ENCODE results near the gene IFITM2. TPM values are rescaled to one million over a fixed set of nuclear protein-coding genes. Genes with fewer than 3 reads are reported as not detected.

Gene IFITM2
- polyA plus RNA-seq, 1 experiment = 219 TPM

DNA sequence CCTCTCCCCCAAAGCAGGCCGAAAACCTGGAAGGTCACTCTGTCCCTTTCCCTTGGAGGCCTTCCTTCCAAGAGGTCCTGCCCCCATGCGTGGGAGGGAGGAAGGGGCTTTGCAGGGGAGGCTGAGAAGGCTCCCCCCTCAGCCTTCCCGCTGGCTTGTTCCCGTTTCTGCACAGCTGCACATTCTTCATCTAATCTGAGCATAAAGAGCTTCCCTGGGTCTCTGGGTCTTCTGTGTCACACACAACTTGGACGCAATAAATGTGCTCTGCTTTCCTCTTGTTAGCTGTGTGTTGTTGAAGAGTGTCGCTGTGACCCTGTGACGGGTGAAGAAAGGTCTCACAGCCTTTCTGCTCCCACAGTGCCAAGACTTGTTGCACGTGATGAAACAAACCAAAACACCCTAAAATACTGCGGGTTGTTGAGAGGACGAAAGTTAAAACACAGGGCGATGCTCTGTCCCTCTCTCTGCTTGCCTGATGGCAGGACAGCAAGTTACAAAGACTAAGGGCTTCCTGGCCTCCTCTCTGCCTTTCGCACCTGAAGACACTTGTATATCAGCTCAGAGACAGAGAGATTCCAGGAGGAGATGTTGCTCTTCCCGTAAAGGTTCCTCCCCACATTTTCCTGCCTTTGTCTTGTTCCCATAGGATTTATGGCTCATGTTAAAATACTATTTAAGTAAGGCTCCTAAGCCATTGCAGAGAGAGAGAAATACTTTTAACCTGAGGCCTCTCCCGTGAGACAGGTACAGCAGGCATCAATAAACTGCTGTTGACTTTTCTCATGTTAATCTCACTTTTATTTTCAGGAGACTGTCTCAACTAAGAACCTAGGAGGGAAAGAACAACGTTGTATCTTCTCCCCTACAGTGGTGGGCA is 28.4 kb downstream of the IFITM2 start:
- H3K27me3 ChIP-seq (ENCODE audit: control insufficient read depth, insufficient read depth, low read length) = no peaks in the 10 kb centered on the region
- no peak overlapping the region for H3K27ac ChIP-seq (ENCODE audit: low read depth, low read length)
- TF ChIP-seq, protein P1, sequence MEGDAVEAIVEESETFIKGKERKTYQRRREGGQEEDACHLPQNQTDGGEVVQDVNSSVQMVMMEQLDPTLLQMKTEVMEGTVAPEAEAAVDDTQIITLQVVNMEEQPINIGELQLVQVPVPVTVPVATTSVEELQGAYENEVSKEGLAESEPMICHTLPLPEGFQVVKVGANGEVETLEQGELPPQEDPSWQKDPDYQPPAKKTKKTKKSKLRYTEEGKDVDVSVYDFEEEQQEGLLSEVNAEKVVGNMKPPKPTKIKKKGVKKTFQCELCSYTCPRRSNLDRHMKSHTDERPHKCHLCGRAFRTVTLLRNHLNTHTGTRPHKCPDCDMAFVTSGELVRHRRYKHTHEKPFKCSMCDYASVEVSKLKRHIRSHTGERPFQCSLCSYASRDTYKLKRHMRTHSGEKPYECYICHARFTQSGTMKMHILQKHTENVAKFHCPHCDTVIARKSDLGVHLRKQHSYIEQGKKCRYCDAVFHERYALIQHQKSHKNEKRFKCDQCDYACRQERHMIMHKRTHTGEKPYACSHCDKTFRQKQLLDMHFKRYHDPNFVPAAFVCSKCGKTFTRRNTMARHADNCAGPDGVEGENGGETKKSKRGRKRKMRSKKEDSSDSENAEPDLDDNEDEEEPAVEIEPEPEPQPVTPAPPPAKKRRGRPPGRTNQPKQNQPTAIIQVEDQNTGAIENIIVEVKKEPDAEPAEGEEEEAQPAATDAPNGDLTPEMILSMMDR (IDR thresholded peaks at IDR 0.05; ENCODE audit: low read depth, low read length) = no peak
- ChIA-PET POLR2A (no interaction called here), CTCF (no interaction called here)
- H3K4me3 ChIP-seq (ENCODE audit: low read depth, low read length) = no peak overlapping the region
- DNase-seq (ENCODE audit: low read depth, low spot score) = no peak
- peaks cover 16% of the 10 kb centered on the region for H3K9me3 ChIP-seq (ENCODE audit: control insufficient read depth, insufficient read depth, low read length)

DNA sequence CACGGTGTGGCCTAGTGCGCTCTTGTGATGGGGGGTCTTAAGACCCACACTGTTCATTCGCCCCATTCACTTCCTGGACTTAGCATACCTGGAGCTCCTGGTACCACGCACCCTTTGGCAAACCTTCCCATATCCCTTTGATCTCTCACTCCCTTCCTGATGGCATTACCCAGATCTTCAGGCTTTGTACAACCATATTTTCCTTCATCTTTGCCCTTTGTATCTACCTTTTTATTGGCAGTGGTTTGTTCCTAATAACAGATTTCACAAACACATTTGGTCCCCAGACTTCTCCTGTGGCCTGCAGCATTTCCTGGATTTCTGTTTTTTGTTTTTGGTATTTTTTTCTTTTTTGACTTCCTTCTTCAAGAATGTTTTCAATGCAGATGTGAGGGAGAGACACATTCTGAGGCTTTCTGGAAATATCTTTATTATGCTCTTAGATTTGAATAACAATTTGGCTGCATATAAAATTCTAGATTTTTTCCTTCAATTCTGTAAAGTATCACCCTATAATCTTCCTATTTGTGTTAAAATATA is 29.1 kb downstream of the IFITM2 start:
- DNase-seq (ENCODE audit: low read depth, low spot score) = no peak
- Histone ChIP-seq H3K9me3 (ENCODE audit: control insufficient read depth, insufficient read depth, low read length) (peaks cover 14% of the 10 kb centered on the region), H3K27ac (ENCODE audit: low read depth, low read length) (no peak overlapping the region), H3K27me3 (ENCODE audit: control insufficient read depth, insufficient read depth, low read length) (no peaks in the 10 kb centered on the region), H3K4me3 (ENCODE audit: low read depth, low read length) (no peak overlapping the region)
- TF ChIP-seq, protein P1 (IDR thresholded peaks at IDR 0.05; ENCODE audit: low read depth, low read length) = no peak
- ChIA-PET CTCF (no interaction called here), POLR2A (no interaction called here)

DNA sequence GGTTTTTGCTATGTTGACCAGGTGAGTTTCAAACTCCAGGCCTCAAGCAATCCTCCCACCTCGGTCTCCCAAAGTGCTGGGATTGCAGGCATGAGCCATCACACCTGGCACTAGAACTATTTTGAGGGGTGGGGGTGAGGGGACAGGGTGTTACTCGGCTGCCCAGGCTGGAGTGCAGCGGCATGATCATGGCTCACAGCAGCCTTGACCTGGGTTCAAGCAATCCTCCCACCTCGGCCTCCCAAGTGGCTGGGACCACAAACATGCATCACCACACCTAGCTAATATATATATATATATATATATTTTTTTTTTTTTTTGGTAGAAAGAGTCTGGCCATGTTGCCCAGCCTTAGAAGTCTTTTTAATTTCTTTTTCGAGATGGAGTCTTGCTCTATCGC is 30.1 kb downstream of the IFITM2 start:
- peaks cover 6% of the 10 kb centered on the region for H3K9me3 ChIP-seq (ENCODE audit: control insufficient read depth, insufficient read depth, low read length)
- H3K27me3 ChIP-seq (ENCODE audit: control insufficient read depth, insufficient read depth, low read length) = no peaks in the 10 kb centered on the region
- TF ChIP-seq, protein P1 (IDR thresholded peaks at IDR 0.05; ENCODE audit: low read depth, low read length) = no peak
- ChIA-PET CTCF (interaction anchor here (3.5 kb wide), 1 partner anchor 87 kb away, joined by 11 read pairs; no protein-coding TSS in a partner anchor), POLR2A (no interaction called here)
- no peak overlapping the region for H3K27ac ChIP-seq (ENCODE audit: low read depth, low read length)
- no peak for DNase-seq (ENCODE audit: low read depth, low spot score)
- no peak overlapping the region for H3K4me3 ChIP-seq (ENCODE audit: low read depth, low read length)

DNA sequence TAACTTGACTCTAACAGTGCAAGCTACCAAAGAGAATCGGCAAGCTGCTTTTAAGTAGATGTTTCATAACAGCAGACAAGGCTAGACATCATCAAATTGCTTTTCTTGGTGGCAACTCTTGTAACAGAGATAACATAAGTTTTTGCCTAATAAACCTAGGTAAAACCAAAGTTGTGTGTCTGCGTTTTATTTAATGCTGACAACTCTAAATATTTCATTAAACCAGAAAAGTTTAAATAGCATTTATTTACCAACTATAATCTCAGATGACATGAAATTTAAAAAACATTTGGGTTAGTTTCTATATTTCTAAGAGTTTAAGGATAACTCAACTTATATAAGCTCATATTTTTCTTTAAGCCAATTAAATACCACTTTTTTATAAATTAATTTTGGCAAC is 32.3 kb downstream of the IFITM2 start:
- DNase-seq (ENCODE audit: low read depth, low spot score) = no peak
- Histone ChIP-seq H3K9me3 (ENCODE audit: control insufficient read depth, insufficient read depth, low read length) (no peaks in the 10 kb centered on the region), H3K27me3 (ENCODE audit: control insufficient read depth, insufficient read depth, low read length) (no peaks in the 10 kb centered on the region), H3K27ac (ENCODE audit: low read depth, low read length) (no peak overlapping the region), H3K4me3 (ENCODE audit: low read depth, low read length) (no peak overlapping the region)
- CTCF ChIA-PET = interaction anchor here (1.1 to 3.5 kb wide), 3 partner anchors 9 to 89 kb away, joined by 3 to 11 read pairs (median 3); no protein-coding TSS in a partner anchor
- TF ChIP-seq, protein P1 (IDR thresholded peaks at IDR 0.05; ENCODE audit: low read depth, low read length) = no peak
- POLR2A ChIA-PET = no interaction called here
